ENCODE results near the gene TMIGD2. TPM values are rescaled to one million over a fixed set of nuclear protein-coding genes. Genes with fewer than 3 reads are reported as not detected.

Gene TMIGD2
- total RNA-seq, 6 donors from 2014 or later: 0.30 to 1.9 (median 1.3) TPM; not detected in 1

DNA sequence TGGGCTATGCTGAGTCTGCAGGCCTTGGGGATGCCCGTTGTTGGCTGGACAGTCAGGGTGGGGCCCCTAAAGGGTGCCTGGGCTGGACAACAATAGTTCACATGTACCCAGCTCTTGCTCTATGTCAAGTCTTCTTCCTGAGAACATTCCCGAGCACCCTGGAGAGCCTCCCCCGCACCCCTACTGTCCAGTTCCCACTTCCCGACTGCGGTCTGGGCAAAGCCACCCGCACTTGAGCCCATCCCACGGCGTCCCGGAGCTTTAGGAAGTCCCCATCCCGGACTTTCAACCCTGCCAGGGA is 40.1 kb upstream of the TMIGD2 start:
- no peak for TF ChIP-seq EP300 (IDR thresholded peaks at IDR 0.05)
- no peak for TF ChIP-seq POLR2AphosphoS5 (IDR thresholded peaks at IDR 0.05)
- TF ChIP-seq POLR2A (IDR thresholded peaks at IDR 0.05): no peak
- no peak for TF ChIP-seq CTCF (IDR thresholded peaks at IDR 0.05)
- 0 to 2% methylated on average over 10 of the region's 10 CpGs for WGBS, 2 donors
- peaks cover 0 to 5% (median 0%) of the 10 kb centered on the region in 4 donors for H3K36me3 ChIP-seq
- no peaks in the 10 kb centered on the region for H3K27me3 ChIP-seq
- H3K4me3 ChIP-seq: peak overlapping the region; percentile 73 to 100 (median 88)
- peaks cover 18 to 30% (median 21%) of the 10 kb centered on the region in 4 donors for H3K4me1 ChIP-seq
- ATAC-seq (ENCODE audit: low FRiP score in 2 of 2) (peak; percentile 3 to 25), DNase-seq (no peak)
- no peaks in the 10 kb centered on the region for H3K9me3 ChIP-seq
- H3K27ac ChIP-seq: peak overlapping the region; percentile 87 to 96 (median 90)

DNA sequence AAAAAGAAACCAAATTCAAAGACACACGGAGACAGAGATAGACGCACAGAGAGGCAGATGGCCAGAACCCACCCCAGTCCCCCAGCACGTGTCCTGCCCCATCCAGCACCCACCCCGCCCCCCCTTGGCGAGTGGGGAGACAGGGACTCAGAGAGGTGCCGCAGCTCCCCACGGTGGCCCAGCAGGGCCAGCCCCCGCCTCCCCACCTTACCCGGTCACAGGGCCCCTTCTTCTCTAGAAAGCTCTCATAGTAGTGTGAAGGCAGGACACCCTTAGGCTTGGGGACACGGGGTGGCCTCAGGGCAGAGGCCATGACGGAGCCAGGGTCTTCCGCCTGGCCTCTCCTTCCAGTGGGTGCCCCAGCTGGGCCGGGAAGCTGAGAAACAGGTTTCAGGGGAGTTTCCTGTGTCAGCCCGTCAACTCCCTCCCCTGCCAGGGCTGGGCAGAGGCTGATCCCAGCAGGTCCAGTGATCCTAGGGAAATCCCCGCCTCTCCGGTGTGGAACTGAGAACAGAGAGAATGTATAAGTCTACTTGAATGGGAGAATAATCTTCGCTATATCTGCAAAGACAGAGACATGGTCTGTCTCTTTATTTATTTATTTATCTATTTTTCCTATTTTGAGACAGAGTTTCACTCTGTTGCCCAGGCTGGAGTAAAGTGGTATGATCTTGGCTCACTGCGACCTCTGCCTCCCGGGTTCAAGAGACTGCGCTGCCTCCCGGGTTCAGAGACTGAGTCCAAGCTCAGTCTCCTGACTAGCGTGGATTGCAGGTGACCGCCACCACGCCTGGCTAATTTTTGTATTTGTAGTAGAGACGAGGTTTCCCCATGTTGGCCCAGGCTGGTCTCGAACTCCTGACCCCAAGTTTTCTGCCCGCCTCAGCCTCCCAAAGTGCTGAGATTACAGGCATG is 36.5 kb upstream of the TMIGD2 start, which contains the start of gene STAP2:
TSS of gene STAP2 (minus strand) at position 387 of the 915 bp plus-strand sequence. CDS start at position 313, 74 bp downstream.
- Histone ChIP-seq H3K9me3 (no peaks in the 10 kb centered on the region), H3K27ac (peak within 1 kb of the TSS; percentile 75 to 89 (median 81)), H3K36me3 (no peaks in the 10 kb centered on the region), H3K4me1 (peaks cover 11 to 22% (median 14%) of the 10 kb centered on the region in 4 donors), H3K4me3 (peak within 1 kb of the TSS; percentile 19 to 56 (median 50)), H3K27me3 (no peaks in the 10 kb centered on the region)
- ATAC-seq (ENCODE audit: low FRiP score in 2 of 2): no peak
- TF ChIP-seq POLR2A (IDR thresholded peaks at IDR 0.05) (peak in 1 of 4 donors; percentile 24), CTCF (IDR thresholded peaks at IDR 0.05) (no peak), POLR2AphosphoS5 (IDR thresholded peaks at IDR 0.05) (peak in 1 of 2 donors; percentile 49)
- DNase-seq: peak; percentile 76 to 88
- 38 to 42% methylated on average over 20 to 22 of the region's 27 CpGs for WGBS, 2 donors

GRCh38 chr19:4337906-4338440 is 35.8 kb upstream of the TMIGD2 start:
- no peaks in the 10 kb centered on the region for H3K36me3 ChIP-seq
- WGBS, 2 donors: 16 to 18% methylated on average over 14 of the region's 14 CpGs
- no peak for ATAC-seq (ENCODE audit: low FRiP score in 2 of 2)
- peak overlapping the region; percentile 19 to 56 (median 50) for H3K4me3 ChIP-seq
- H3K27ac ChIP-seq: peak overlapping the region; percentile 75 to 89 (median 81)
- TF ChIP-seq CTCF (IDR thresholded peaks at IDR 0.05) (no peak), POLR2AphosphoS5 (IDR thresholded peaks at IDR 0.05) (peak in 1 of 2 donors; percentile 29)
- DNase-seq: peak in 1 of 2 donors; percentile 41
- H3K27me3 ChIP-seq: no peaks in the 10 kb centered on the region
- H3K4me1 ChIP-seq: peaks cover 11 to 22% (median 14%) of the 10 kb centered on the region in 4 donors
- H3K9me3 ChIP-seq: no peaks in the 10 kb centered on the region

DNA sequence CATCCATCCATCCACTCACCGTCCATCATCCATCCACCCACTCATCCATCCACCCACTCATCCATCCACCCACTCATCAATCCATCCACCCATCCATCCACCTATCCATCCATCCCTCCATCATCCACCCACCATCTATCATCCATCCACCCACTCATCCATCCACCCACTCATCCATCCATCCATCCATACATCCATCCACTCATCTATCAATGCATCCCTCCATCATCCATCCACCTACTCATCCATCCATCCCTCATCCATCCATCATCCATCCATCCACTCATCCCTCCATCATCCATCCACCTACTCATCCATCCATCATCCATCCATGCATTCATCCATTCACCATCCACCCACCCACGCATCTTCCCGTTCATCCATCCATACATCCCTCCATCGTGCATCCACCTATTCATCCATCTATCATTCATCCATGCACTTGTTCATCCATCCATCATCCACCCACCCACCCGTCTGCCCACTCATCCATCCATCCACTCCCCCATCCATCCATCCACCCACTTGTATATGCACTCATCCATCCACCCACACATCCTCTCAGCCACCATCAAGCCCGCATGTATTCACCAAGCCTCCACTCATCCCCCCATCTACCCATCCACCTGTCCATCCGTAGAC is 32.9 kb upstream of the TMIGD2 start:
- Histone ChIP-seq H3K4me1 (peaks cover 7 to 16% (median 9%) of the 10 kb centered on the region in 4 donors), H3K36me3 (no peaks in the 10 kb centered on the region), H3K27ac (no peak overlapping the region), H3K4me3 (no peak overlapping the region), H3K9me3 (no peaks in the 10 kb centered on the region), H3K27me3 (no peaks in the 10 kb centered on the region)
- no peak for ATAC-seq (ENCODE audit: low FRiP score in 2 of 2)
- TF ChIP-seq POLR2A (IDR thresholded peaks at IDR 0.05): no peak
- no peak for TF ChIP-seq POLR2AphosphoS5 (IDR thresholded peaks at IDR 0.05)
- no peak for TF ChIP-seq CTCF (IDR thresholded peaks at IDR 0.05)
- no peak for DNase-seq
- WGBS, 2 donors: 96 to 97% methylated on average over 7 of the region's 7 CpGs
